Left forelimb (tissue), 1 donor: ENCODE measurements around the gene HNRNPC.
"Not testable (repeated sequence)": the region's sequence is repeated elsewhere in the genome, so short reads cannot be mapped to it uniquely, and the experiment has no call there.

Experiments used
- DNase-seq: peaks from one replicate; pipeline ENCODE4 v3.0.0-alpha.2; 2018; ENCODE audit warnings: low spot score

HNRNPC gene

DNA sequence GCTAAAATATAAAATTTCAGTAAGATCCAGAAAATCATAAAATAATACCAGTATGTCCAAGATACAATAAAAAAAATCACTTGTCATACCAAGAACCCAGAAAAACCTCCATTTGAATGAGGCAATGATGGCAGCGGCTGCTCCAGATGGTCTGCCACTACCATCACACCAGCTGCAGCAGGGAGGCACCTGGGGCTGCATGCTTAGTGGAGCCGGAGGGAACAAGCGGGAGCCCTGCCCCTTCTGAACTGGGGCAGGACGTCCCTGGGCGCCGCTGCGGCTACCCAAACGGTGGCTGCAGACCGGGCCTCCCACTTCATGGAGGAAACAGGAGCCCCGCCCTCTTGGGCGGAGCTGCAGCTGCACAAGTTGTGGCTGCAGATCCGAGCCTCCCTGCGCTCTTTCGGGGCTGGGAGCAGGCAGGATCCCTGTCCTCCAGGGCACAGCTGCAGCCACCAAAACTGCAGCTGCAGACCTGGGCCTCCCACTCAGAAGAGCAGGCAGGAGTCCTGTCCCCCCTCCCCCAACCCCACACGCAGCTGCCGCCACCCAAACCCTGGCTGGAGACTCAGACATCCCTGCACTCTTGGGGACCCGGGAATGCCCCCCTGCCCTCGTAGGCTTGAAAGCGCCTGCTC, 77.3 kb downstream of the HNRNPC start:
- no peak for DNase-seq

DNA sequence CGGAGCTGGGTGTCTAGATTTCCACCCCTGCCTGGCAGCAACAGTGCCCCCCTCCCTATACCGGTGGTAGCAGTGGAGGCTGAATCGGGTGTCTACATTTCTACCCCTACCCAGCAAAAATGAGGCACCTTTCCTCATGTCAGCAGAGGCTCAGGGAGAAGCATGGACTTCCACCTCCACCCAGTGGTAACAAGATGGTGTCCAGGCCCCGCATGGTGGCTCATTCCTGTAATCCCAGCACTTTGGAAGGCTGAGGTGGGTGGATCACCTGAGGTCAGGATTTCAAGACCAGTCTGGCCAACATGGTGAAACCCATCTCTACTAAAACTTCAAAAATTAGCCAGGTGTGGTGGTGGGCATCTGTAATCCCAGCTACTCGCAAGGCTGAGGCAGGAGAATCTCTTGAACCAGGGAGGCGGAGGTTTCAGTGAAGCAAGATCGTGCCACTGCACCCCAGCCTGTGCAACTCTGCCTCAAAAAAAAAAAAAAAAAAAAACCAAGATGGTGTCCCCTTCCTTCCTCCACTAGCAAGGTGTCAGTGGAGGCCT, 77.9 kb downstream of the HNRNPC start:
- DNase-seq, result no peak

DNA sequence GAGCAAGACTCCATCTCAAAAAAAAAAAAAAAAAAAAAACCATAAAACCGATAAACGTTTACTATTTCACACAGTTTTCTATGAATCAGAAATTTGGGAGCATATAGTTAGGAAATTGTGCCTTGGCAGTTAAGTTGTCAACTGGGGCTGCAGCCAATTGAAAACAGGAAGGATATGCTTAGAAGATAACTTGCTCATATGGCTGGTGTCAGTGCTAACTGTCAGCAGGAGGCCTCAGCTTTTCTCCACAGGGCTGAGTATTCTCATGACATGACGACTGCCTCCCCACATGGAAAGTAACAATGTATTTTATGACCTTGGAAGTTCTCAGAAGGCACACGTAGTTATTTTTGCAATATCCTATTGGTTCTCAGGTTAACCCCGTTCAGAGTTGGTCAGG, 83.8 kb downstream of the HNRNPC start:
- no peak for DNase-seq

DNA sequence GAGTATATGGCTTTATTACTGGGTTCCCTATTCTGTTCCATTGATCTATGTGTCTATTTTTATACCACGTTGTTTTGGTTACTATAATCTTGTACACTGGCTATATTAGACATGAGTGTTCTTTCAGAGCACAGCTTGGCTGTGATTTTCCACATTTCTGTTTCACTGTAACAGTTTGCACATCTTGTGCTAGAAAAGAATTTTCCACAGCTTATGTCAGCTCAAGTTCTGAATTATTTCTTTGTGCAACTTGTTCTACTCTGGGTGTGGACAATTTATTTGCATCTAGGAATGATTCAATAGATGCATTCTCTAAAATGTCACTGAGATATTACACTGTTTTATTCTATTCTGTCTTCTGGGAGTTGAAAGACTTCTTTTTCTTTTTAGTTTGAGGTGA, 85.0 kb downstream of the HNRNPC start:
- no peak for DNase-seq

DNA sequence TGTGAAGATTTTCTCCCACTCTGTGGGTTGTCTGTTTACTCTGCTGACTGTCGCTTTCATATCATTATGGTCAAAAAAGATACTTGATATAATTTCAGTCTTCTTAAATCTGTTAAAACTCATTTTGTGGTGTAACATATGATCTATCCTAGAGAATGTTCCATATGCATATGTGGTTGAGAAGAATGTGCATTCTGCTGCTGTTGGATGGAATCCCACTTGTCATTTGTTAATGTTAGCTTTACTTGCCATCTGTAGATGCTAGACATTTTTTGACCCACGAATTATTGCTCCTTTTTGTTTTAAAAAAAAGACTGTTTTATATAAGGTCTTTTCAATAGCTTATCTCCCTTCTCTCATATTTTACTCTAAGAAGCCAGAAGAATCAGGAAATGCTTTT, 87.1 kb downstream of the HNRNPC start:
- DNase-seq, result no peak

DNA sequence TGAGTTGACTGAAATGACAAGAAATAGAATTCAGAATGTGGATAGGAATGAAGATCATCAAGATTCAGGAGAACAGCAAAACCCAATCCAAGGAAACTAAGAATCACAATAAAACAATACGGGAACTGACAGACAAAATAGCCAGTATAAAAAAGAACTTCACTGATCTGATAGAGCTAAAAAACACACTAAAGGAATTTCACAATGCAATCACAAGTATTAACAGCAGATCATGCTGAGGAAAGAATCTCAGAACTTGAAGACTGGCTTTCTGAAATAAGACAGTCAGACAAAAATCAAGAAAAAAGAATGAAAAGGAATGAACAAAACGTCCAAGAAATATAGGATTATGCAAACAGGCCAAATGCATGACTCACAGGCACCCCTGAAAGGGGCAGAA, 98.1 kb downstream of the HNRNPC start:
- DNase-seq, result no peak

DNA sequence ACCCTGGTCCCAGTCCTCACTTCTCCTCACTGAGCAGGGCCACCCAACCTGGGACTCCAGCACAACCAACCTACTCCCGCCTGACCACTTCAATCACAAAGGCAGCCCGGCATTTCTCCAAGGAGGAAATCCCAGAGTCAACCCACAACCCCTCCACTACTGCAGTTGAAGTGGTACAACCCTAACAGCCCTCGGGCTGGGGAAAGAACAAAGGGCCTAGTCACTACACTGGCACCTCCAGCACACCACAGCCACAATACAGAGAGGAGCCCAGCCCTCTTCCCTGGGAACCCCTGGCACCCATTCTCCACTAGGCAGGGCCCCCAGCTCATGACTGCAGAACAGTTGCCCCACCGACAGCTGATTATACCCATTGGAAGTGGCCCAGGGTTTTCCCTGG, 99.7 kb downstream of the HNRNPC start:
- no peak for DNase-seq

DNA sequence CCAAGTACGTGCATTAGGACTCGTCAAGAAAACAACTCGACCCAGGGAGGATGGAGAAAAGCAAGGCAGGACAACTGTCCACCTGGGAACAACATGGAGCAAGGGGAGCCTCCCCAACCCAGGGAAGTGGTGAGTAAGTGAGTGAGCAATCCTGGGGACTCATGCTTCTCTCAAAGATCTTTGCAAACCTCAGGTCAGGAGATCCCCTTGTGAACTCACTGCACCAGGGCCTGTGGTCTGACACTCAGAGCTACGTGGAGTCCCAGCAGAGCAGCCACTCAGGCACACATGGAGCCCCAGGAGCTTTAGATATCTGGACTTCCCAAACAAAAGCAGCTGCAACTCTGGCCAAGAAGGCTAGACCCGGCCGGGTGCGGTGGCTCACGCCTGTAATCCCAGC, 101.2 kb downstream of the HNRNPC start:
- DNase-seq, result no peak

DNA sequence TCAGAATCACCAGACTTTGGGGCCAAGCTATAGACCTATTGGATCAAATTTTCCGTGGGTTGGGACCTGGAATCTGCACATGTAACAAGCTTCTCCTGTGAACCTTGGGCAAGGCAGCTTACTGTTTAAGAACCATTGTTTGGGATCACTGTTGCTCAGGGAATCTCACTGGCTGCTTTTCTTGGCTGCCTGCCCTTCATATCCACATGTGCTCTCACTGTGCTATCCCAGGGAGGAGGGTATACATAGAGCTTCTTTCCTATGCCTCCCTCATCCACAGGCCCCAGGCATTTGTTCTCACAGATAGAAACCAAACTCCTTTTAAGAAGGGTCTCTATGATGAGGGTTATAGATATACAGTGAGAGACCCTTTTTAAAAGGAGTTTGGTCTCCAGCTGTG, 103.6 kb downstream of the HNRNPC start:
- DNase-seq, result not testable (repeated sequence)

DNA sequence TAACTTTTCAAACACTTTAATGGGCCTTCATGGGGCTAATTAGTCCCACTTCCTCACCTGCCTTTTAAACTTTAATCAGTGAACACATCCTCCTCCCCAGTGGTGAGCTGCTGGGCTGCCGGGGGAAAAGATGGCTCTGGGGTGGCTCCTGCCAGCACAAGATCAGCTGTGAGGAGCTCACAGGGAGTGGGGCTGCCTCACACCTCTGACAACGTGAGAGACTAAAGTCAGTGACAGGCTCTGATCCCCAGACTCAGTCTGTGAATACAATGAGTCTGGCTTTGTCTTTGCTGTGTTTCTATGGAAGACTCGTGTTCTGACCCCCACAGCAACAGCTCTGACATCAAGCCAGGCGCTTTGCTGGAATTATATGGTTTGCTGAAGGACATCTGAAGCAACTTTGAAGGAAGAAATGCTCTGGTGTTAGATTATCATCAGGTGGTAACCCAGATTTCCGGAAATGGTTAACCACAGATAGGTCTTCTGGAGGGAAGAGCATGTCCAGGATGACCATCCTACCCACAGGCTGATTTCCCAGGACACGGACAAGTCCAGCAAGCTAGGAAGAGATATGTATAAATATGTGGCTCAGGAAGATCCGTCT, 104.1 kb downstream of the HNRNPC start:
- DNase-seq, result not testable (repeated sequence)

DNA sequence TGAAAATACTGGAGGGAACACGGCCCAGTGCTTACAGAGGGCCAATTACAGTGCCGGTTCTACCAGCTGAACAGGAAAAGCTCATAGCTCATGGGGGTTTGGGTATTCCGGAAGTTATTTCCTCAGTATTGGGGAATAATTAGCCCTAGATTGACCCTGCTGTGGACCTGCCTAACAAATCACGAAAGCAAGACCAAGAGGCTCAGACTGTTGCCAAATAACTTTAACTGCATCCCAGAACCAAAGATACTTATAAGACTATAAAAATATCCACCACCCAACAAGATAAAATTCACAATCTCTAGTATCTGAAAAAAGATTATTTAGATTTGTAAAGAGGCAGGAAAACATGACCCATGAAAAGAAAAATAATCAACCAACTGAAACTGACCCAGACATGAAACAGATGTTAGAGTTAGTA, 105.4 kb downstream of the HNRNPC start:
- DNase-seq, result no peak

DNA sequence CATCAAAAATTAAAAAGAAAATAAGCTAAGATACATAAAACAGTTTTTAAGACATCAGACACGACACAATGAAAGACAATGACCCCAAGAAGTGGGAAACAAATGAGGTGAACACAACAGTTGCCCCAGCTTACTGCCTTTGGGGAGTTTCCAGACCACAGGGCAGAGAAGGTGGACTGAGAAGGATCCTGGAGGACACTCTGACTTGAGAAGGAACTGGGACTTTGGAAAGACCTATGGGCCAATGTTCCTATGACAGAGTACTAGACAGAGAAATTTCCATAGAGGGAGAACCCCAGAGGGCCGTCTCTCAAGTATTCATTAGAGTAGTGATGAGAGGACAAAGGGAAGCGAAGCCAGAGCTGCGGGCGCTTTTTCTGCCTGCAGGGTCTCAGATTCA, 107.2 kb downstream of the HNRNPC start:
- DNase-seq, result no peak

DNA sequence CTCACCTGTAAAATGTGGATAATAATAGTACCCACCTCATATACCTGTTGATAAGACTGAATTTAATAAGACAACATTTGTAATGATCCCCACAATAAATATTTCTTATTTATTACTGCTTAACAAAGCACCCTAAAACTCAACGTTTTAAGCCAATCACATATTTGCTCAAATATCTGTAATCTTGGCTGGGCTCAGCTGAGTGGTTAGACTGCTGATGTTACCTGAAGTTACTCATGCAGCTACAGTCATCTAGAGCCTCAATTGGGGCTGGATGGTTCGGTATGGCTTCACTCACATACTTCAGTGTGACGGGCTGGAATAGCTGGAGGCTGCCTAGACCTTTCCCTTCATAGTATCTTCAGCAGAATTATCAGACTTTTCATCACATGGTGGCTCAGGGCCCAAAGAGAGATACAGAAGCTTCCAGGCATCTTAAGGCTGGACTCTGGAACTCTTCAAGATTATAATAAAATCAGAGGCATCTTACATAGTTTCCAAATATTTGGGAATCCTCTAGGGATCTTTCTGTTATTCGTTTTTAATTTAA, 109.1 kb downstream of the HNRNPC start:
- no peak for DNase-seq
